GM18907 (cell line): ENCODE measurements around the gene CTNNBIP1.

ENCODE experiments used
- ATAC-seq: cut with Tn5 transposase; IDR thresholded peaks from one replicate; pipeline ENCODE4 v1.9.1; 2021; ENCODE audit warnings: mild to moderate bottlenecking, moderate library complexity; ENCODE audit not compliant: unreplicated experiment

CTNNBIP1 gene

DNA sequence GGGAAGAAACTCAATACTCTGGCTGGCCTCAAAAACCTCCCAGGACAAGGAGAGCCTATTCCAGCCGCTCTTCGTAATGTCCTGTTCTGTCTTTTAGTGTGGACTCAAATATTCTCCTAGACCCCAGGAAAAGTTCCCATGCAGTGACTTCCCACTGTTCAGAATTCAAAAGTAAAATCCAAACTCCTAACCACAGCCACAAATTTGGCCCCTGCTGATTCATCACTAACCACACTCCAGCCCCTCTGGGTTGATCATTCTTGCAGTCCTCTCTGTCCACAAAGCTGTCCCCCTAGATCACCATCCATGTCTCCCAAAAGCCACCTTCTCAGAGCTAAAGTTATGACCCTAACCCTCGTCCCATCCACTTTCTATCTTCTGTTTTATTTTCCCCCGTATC is 5.1 kb downstream of the CTNNBIP1 start:
- ATAC-seq: no peak

DNA sequence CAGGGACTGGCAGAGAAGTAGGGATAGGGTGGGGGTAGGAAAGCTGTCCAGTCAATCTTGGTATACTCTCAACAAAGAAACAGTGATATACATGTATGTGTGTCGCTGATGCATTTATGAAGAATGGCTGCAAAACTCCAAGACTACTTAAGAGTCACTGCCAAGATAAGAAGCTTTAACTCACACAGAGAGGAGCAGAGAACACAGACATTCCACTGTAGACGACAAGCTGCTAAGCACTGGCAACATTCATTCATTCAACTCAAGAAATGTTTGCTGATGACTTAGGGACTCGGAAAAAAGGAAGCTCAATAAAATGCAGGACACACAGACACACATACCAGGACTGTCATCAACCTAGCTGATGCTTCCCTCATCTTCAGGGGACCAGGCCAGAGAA is 5.5 kb downstream of the CTNNBIP1 start:
- ATAC-seq: no peak

DNA sequence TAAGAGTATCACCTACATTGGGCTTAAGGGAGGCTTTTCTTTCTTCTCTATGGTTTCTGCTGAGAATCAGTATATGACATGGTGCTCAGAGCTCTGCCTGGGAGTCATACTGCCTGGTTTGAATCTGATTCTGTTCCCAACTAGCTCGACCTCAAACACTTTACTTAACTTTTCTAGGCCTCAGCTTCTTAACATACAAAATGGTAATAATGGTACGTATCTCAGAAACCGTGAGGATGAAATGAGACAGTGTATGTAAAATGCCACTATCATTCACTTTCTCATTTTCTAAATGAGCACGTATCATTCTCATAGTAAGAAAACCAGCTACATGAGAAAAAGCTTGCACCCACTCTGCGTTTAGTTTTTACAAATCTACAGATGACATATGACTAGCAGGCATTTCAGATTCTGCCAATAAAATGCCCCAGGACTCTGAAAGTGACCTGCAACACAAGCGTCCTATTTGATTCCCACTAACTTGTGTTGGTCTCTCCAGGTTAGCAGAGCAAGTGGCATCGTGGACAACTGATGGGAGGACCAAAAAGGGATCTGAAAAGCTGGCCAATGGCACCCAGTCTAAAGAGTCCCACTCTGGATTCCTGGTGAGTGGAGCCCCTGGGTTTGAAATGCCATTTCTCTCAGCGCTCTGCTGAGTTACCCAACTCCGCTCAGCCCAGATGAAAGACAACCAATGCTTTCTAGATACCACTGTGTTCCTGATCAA is 6.1 kb downstream of the CTNNBIP1 start:
- no peak for ATAC-seq

DNA sequence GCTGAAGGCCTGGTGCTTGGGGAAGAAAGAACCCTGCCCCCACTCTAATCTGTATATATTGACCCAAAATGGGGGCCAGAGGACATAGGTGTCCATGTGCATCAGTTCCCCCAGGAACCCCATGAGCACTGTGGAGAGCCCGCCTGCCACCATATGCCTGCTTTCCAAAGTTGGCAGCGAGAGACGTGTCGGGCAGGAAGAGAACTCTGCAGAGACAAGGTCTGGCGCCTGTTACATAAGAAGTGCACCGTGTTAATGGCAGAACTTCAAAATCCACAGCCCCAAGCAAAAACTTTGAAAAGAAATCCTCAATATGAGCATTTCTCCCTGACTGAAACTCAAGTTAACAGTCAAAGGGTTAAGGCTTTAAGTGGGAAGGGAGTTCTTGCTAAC is 8.0 kb downstream of the CTNNBIP1 start:
- ATAC-seq: no peak

DNA sequence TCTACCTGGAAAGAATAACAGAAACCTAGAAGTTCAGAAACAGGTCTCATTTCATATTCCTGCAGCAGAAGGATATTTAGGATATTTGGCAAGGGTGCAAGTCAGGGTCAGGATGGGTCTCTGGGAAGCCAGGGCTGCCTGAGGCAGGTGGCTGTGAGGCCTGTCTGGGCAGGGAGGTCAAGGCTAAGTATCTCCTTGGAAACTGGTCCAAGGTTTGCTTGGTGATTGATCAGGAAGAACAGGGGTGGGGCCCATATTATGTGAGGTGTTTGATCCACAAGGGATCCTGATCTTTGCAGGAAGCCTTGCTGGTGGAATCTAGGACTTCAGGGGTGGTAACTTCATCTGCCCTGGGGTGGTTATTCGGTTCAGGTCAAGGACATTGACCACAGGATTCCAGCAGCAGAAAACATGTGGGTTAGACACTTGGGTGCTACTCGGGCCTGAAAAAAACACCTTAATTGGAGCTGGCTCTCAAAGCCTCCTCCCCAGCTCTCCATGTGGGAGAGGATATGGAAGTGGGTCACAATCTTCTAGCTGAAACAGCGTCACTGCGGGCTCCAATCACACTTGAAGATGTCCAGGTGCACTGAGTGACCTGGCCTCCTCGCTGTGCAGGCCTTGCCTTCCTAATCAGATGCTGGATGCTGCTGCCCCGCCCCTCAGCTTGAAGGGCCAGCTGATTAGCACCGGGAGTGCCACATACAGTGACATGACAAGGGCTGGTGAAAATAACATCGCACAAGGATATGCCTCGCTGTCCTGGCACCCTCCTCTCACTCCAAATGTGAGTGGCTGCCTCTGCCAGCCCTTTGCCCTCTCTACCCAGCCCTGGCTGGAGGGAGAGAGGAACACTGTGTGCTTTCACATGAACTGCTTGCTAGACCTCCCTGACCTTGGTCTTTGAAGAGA is 8.7 kb downstream of the CTNNBIP1 start:
- ATAC-seq: no peak

DNA sequence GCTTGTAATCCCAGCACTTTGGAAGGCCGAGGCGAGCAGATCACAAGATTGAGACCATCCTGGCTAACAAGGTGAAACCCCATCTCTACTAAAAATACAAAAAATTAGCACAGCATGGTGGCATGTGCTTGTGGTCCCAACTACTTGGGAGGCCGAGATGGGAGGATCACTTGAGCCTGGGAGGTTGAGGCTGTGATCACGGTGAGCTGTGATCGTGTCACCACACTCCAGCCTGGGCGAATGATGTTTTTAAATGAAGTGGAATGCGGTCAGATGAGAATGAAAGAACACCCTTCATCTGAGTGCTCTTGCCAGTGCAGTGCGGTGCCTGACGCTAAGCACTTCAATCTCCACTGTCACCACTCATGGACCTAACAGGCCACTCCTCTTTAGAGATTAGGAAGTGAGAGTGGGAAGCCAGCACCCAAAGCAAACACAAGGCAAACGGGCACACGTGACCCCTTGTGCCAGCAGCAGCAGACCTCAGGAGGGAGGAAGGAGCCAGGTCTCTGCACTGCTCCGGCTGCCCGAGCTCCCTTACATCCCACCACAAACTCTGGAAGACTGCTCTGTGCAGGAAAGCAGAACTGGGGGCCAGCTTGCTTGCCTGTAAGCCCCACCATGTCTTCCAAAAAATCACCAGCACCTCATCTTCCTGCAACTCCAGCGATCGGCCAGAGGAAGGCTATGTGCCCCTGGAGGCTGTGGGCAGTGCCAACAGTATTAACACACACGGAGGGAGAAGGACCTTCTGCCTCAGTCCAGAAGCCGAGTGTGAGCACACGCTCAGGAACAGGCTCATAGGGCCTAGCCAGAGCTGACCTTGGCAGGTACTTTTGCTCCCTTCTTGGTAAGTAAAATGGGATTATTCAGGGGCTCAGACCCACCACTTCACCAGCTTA is 9.7 kb downstream of the CTNNBIP1 start:
- ATAC-seq: no peak

DNA sequence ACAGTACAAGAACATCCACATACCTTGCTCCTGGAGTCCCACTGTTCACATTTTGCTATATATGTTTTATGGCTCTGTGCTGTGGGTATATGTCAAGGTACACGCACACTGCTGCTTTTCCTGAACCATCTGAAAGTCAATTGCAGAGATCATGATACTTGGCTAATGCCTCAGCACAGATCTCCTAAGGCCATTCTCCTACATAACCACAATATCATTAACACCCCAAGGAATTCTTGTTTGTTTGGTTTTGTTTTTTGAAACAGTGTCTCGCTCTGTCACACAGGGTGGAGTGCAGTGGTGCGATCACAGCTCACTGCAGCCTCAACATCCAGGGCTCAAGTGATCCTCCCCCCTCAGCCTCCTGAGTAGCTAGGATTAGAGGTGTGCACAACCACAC is 16.0 kb downstream of the CTNNBIP1 start:
- no peak for ATAC-seq

DNA sequence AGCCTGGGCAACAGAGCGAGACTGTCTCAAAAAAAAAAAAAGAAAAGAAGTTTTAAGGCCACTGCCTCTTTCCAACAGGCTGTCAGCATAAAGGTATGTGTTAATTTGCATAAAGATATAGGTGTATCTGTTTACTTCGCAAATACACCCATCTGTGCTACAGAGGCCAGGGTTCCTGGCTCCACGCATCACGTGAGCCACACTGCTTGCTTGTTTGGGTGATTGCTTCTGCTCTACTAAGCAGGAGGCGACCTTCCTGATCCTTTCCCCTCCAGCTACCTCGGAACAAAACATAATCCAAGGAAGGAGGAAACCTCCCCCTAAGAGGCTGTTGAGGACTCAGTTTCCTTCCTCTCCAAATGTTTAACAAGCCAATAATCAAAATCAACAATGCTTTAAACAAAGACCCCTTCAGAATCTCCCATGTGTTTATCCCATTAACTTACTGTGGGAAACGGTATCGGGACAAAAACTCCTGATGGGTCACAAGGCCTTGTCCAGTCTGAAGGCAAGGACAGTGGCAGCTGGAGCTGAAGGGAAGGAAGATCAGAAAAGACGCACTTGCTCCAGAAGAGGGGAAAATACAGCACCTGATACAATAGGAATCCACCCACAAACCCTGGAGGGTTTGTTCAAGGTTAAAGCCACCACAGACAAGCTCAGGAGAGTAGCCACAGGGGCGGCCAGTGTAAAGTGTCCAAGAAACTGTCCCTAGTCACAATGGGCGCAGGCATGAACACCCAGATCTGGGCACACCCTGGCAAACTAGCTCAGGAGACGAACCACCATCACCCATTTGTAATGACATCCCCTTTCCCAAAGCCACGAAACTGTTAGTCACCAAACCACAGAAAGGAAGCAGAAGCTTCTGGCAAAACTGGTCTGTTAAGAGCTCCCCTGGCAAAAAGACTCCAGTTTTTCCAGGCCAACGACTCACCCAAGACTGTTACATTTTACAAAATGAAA is 17.2 kb downstream of the CTNNBIP1 start:
- ATAC-seq: no peak

DNA sequence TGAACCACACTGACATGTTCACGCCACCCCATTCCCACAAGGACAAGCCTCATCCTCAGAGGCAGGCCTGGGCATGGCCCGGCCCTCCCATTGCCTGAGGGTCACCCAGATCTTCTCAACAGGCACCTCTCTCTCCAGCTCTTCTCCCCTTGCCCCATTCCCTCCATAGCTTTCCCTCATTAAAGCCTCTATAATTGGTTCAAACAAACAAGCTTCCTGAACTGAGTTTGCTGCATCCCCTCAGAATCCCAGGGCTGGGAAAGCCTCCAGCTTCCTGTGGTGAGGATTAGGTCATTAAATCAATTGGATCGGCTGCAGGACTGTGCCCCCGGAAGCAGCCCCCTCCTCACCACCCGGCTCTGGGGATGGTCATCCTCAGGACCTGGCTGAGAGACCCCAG is 18.9 kb downstream of the CTNNBIP1 start:
- ATAC-seq: no peak

DNA sequence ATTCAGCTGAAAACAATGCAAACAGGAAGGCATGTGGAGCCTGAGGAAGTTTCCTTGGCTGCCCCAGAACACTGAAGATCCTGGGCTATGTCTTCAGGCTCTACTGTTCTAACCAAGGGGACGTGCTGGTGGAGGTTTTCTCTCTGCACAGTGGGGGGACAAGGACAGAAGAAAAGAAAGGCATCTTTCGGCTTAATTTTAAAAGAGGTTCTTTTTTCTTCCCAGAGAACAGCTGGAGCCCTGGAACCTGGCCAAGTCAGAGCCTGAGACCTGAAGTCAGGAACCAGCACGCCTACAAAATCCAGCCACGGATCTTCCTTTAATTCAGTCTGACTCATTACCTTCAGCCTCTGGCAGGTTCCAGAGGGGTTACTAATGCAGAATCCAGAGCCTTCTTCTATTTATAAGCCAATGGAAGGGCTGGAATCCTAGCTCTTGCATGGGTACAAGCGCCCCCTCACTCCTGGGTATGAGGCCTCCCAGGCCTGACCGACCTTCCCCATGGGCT is 19.8 kb downstream of the CTNNBIP1 start:
- ATAC-seq: no peak

DNA sequence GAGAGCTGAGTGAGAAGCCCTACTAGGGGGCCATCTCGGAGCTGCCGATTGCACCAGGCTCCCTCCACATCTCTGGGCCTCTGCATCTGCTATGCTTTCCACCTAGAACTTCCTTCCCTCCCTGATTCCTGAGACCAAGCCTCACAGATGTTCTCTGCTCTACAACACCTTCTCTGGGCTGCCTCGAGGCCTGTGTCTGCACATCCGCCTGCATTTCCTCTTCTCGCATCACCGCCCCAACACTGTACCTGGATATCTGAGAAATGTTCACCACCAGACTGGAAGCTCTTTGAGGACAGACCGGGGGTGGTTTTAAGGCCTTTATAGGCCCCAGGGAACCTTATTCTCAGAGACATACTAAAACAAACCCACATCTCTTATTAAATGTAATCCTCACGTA is 20.7 kb downstream of the CTNNBIP1 start:
- no peak for ATAC-seq

DNA sequence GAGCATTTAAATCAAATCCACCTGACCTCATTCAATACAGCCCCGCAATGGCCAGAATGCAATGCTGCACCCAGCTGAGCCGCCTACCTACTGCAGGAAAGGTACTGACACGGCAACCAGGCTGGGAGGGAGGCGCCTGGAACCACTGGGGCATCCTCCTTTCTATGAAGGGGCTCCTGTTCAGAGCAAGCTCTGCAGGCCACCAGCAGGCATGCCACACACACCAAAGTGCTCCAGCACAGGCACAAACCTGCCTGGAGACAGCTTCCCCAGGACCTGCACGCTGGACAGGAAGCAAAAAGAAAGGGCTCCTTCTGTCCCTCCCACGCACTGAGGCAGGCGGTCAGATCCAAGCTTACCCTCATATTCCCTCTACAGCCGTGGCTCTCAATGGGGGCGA is 21.2 kb downstream of the CTNNBIP1 start:
- ATAC-seq: no peak

DNA sequence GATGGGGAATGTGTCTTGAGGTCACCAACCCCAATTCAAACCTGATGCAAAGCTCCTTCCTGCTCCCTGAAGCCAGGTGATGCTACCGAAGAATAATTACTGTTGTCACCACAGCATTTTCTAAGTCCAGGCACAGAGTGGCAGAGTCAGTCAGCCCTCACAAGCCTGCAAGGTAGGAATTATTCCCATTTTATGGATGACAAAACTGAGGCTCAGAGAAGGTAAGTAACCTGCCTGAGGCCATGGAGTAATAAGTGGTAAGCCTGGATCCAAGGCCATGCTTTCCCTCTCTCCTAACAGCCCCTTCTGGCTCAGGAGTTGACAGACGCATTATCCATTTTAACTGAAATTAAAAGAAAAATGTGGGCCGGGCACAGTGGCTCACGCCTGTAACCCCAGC is 23.0 kb downstream of the CTNNBIP1 start:
- no peak for ATAC-seq

DNA sequence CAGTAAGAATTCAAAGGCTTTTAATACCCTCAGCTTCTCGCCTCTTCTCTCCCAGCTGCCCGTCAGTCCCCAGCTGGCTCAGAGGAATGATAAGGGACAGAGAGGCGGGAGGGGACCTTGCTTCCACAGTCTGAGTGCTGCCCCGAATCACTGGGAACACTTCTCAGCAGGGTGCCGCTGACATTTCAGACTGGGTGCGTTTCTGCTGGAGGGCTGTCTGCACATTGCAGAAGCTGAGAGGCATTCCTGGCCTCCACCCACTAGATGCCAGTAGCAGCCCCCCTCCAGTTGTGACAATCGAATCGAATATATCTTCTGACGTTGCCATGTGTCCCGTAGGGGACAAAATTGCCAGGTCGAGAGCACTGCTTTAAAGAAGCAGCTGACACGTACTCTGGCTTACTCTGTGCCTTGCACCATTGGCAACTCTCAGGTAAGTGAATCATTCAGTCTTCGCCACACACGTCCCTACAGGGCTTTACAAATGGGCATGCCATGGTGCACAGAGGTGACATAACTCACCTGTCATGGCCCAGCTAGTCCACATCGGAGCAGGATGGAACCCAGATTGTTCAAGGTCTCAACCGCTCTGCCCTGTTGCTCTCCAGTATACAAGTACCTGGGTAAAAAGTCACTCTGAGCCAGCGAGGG is 23.9 kb downstream of the CTNNBIP1 start:
- no peak for ATAC-seq

DNA sequence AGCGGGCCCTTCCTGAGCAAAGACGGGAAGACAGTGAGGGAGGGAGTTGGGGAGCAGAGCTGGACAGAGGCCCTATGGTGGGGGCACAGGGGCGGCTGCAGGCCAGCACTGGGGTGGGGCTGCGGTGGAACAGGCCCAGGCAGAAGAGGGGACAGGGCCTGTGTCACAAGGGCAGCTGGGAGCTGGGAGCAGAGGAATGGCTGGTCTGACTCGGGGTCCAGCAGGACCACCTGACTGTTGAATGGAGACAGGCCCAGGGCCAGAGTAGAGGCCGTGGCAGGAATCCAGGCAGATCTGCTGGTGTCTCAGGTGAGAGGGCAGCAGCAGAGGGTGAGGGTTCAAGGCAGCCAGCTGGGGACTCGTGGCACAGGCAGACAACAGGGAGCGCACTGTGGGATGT is 25.3 kb downstream of the CTNNBIP1 start:
- no peak for ATAC-seq

DNA sequence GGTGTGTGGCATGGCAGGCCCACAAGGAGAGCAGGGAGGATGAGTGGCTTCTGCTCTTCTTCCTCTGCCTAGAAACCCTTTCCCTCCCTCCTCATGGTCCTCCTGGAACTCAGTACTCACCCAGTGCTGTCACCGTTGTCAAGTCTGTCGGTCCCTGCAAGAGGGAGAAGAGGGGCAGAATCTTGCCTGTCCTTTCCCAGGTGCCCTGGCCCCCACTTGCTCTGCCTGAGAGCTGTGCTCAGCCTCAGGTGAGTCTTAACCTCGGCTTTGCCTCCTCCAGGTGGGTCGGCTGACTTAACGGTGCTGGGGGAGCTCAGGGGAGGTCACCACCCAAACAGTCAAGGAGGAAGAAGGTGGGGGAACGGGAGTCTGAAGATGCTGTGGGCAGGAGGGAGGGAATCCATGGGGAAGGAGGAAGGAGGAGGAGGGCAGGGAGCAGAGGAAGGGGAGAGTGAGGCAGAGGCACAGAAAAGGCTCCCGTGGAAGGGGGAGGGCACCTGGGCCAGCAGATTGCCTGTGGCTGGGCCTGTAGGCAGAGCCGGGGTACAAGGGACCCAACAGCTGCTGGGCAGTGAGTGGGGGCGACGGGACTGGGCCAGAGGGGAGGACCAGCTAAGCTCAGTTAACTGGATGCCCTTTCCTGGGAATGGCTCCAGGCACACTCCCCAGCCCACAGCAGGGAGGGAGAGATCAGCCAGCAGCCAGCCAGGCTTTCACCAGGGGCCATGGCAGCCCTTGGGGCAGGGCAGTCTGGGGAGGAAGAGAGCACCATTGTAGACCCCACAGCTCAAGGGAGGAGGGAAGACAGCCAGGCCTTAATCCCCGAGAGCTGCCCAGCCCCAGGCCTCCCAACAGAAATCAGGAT is 26.3 kb downstream of the CTNNBIP1 start:
- ATAC-seq: no peak

DNA sequence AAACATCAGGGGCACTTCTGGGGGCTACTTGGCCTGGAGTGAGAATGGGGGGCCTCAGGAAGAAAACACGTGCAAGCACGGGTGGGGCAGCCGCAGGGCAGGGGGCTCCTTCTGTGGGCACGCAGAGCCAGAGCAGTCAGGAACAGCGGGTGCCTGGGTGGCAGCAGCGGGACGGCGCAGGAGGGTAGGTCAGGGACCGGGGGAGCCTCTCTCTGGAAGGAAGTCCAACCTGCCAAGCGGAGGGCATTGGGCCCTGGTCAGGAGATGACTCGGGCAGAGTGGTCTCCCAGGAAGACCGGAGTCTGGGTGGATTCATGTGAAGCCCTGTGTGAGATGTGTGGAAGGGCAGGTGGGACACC is 27.1 kb downstream of the CTNNBIP1 start:
- no peak for ATAC-seq

DNA sequence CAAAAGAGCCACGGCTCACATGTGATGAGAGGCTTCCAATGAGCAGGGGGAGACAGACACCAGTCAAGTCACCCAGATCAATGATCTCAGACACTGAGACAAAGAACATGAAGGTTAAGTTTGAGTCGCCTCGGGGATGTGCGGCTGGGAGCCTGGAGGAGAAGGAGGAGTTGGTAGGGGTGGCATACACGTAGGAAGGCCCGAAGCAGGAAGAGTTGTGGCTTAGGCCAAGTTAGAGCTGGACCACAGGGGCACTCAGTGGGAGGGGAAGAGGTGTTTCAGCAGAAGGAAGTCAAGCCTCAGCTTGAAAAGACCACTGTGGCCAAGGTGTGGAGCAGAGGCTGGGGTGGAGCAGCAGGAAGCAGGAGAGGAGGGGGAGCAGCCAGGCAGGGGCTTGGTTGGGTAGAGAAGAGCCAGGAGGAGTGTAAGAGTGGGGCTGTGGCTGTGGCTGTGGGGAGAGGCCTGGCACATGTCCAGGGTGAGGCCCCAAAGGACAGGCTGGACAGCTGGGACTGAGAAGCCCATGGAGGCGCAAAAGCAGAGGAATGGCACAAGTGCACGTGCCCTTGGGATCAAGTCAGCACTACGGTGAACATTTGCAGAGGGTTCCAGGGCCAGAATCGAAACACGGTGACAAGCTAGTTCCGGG is 27.6 kb downstream of the CTNNBIP1 start:
- ATAC-seq: no peak
